NT2/D1 (cell line): ENCODE data around the gene EML4.
"Not testable (repeated sequence)": the region's sequence is repeated elsewhere in the genome, so short reads cannot be mapped to it uniquely, and the experiment has no call there.

Experiments used
- DNase-seq: peaks from one replicate; pipeline ENCODE4 v3.0.0-alpha.2; 2011; ENCODE audit warnings: low read depth, low spot score
- H3K27me3 ChIP-seq: 2 replicates; pipeline ENCODE4 v1.6.0; 2011; ENCODE audit warnings: mild to moderate bottlenecking; ENCODE audit not compliant: insufficient read length, insufficient read depth
- H3K36me3 ChIP-seq: 2 replicates; pipeline ENCODE4 v1.6.1; 2011; ENCODE audit warnings: mild to moderate bottlenecking, low read length, mixed read lengths; ENCODE audit not compliant: insufficient read depth, insufficient read length
- H3K4me1 ChIP-seq: 2 replicates; pipeline ENCODE4 v1.5.1; 2011; ENCODE audit not compliant: insufficient read depth, insufficient read length
- H3K4me3 ChIP-seq: 2 replicates; pipeline ENCODE4 v1.5.1; 2011; ENCODE audit warnings: low read depth; ENCODE audit not compliant: insufficient read length
- H3K9ac ChIP-seq: 2 replicates; pipeline ENCODE4 v1.6.0; 2011; ENCODE audit warnings: low read depth; ENCODE audit not compliant: insufficient read length
- H3K9me3 ChIP-seq: 2 replicates; pipeline ENCODE4 v1.5.1; 2011; ENCODE audit warnings: mild to moderate bottlenecking, low read length; ENCODE audit not compliant: insufficient read depth
- SUZ12 ChIP-seq: IDR thresholded peaks from 2 replicates; pipeline ENCODE4 v1.6.1; 2011; ENCODE audit not compliant: insufficient read length, insufficient read depth; ENCODE audit errors: extremely low read depth
- YY1 ChIP-seq: IDR thresholded peaks from 2 replicates; pipeline ENCODE4 v1.6.1; 2011; ENCODE audit not compliant: insufficient read length, insufficient read depth
- ZNF274 ChIP-seq: IDR thresholded peaks from 2 replicates; pipeline ENCODE4 v1.6.1; 2011; ENCODE audit warnings: mild to moderate bottlenecking, low read depth, low read length

Gene EML4

GRCh38 chr2:42268528-42269151 lies 99.5 kb downstream of the EML4 start:
- TF ChIP-seq SUZ12, result no peak
- no peak for TF ChIP-seq YY1
- TF ChIP-seq ZNF274, result no peak
- no peaks in the 10 kb centered on the region for H3K4me1 ChIP-seq
- DNase-seq, result no peak
- no peak overlapping the region for H3K9ac ChIP-seq
- H3K27me3 ChIP-seq, result no peaks in the 10 kb centered on the region
- peaks cover 3% of the 10 kb centered on the region for H3K36me3 ChIP-seq
- H3K4me3 ChIP-seq, result no peak overlapping the region
- H3K9me3 ChIP-seq, result no peaks in the 10 kb centered on the region

GRCh38 chr2:42270757-42271156 lies 101.6 kb downstream of the EML4 start:
- TF ChIP-seq SUZ12 (no peak), YY1 (no peak), ZNF274 (no peak)
- DNase-seq, result no peak

GRCh38 chr2:42271246-42271645 lies 102.1 kb downstream of the EML4 start:
- not testable (repeated sequence) for H3K4me3 ChIP-seq, H3K27me3 ChIP-seq, H3K36me3 ChIP-seq, H3K4me1 ChIP-seq, H3K9ac ChIP-seq, H3K9me3 ChIP-seq, DNase-seq

More at GRCh38 chr2:42270757-42271156, 101.6 kb downstream of the EML4 start:
- Histone ChIP-seq H3K36me3 (peaks cover 3% of the 10 kb centered on the region), H3K27me3 (no peaks in the 10 kb centered on the region), H3K4me3 (no peak overlapping the region), H3K4me1 (no peaks in the 10 kb centered on the region), H3K9me3 (no peaks in the 10 kb centered on the region), H3K9ac (no peak overlapping the region)

GRCh38 chr2:42274863-42275262 lies 105.7 kb downstream of the EML4 start:
- H3K9me3 ChIP-seq, result no peaks in the 10 kb centered on the region
- H3K36me3 ChIP-seq, result no peaks in the 10 kb centered on the region
- no peak for DNase-seq
- H3K4me3 ChIP-seq, result no peak overlapping the region
- no peak overlapping the region for H3K9ac ChIP-seq
- no peak for TF ChIP-seq ZNF274
- no peak for TF ChIP-seq YY1
- H3K4me1 ChIP-seq, result no peaks in the 10 kb centered on the region
- H3K27me3 ChIP-seq, result no peaks in the 10 kb centered on the region

GRCh38 chr2:42281416-42282081 lies 112.4 kb downstream of the EML4 start:
- Histone ChIP-seq H3K4me1 (no peaks in the 10 kb centered on the region), H3K27me3 (no peaks in the 10 kb centered on the region), H3K9ac (no peak overlapping the region), H3K36me3 (peaks cover 21% of the 10 kb centered on the region), H3K9me3 (no peaks in the 10 kb centered on the region), H3K4me3 (no peak overlapping the region)
- TF ChIP-seq ZNF274, result no peak
- TF ChIP-seq YY1, result no peak
- TF ChIP-seq SUZ12, result no peak
- DNase-seq, result no peak

- no peak overlapping the region for H3K9ac ChIP-seq
- H3K36me3 ChIP-seq, result peaks cover 21% of the 10 kb centered on the region
- no peaks in the 10 kb centered on the region for H3K4me1 ChIP-seq
- H3K27me3 ChIP-seq, result no peaks in the 10 kb centered on the region
- DNase-seq, result no peak
- H3K9me3 ChIP-seq, result no peaks in the 10 kb centered on the region
- TF ChIP-seq SUZ12, result no peak
- no peak for TF ChIP-seq ZNF274
- TF ChIP-seq YY1, result no peak
- no peak overlapping the region for H3K4me3 ChIP-seq
Observed at GRCh38 chr2:42284019-42284418, 114.9 kb downstream of the EML4 start.

GRCh38 chr2:42286268-42286946 lies 117.3 kb downstream of the EML4 start:
- Histone ChIP-seq H3K9ac (no peak overlapping the region), H3K27me3 (no peaks in the 10 kb centered on the region), H3K4me1 (no peaks in the 10 kb centered on the region), H3K36me3 (peaks cover 29% of the 10 kb centered on the region), H3K4me3 (no peak overlapping the region), H3K9me3 (no peaks in the 10 kb centered on the region)
- DNase-seq, result no peak
- TF ChIP-seq ZNF274 (no peak), SUZ12 (no peak), YY1 (no peak)
